A549 treated with CpdA at 1 μM for 4 hours (cell line): Measurements from ENCODE around the gene SPEM3. TPM values are rescaled to one million over a fixed set of nuclear protein-coding genes. Genes with fewer than 3 reads are reported as not detected.

Experiments
- total RNA-seq: library from RNA; stranded (reverse); fragments of 200-300 nt; extraction: Qiagen RNA extraction; gene quantifications from 5 replicates; pipeline ENCODE4 v1.2.3, GENCODE V29; 2022; ENCODE audit warnings: low read depth

Gene SPEM3
- total RNA-seq = 0.01 to 0.04 TPM in 2 of 5 replicates, not detected in the others

GRCh38 chr17:7428557-7428956 lies at the start of gene SPEM3:
Gene SPEM3 (plus strand): TSS chr17:7428857. CDS start chr17:7428903, 46 bp downstream.

GRCh38 chr17:7380855-7381683 lies 47.6 kb upstream of the SPEM3 start, which contains the start of gene TNK1:
Gene TNK1 (plus strand): TSS chr17:7381089. CDS start chr17:7382927, 1,838 bp downstream.

GRCh38 chr17:7394452-7395191 lies 34.0 kb upstream of the SPEM3 start, which contains the start of gene PLSCR3:
Gene PLSCR3 (minus strand): TSS chr17:7394525. CDS start chr17:7394110, 415 bp downstream.

GRCh38 chr17:7403977-7404736 lies 24.5 kb upstream of the SPEM3 start, which contains the start of gene TMEM256:
Gene TMEM256 (minus strand): TSS chr17:7404097. CDS start chr17:7404084, 13 bp downstream.

GRCh38 chr17:7407485-7408251 lies 21.0 kb upstream of the SPEM3 start, which contains the start of gene NLGN2:
Gene NLGN2 (plus strand): TSS chr17:7407845. CDS start chr17:7408256, 411 bp downstream.

GRCh38 chr17:7419819-7420610 lies 8.6 kb upstream of the SPEM3 start, which contains the start of gene SPEM1:
Gene SPEM1 (plus strand): TSS chr17:7420324. CDS start chr17:7420385, 61 bp downstream.

GRCh38 chr17:7425316-7425715 lies 3.3 kb upstream of the SPEM3 start, which contains the start of gene SPEM2:
Gene SPEM2 (plus strand): TSS chr17:7425616. CDS start chr17:7425689, 73 bp downstream.

GRCh38 chr17:7439462-7440112 lies 10.9 kb downstream of the SPEM3 start, which contains the start of gene FGF11:
Gene FGF11 (plus strand): TSS chr17:7439512. CDS start chr17:7439621, 109 bp downstream.

GRCh38 chr17:7444682-7445618 lies 16.3 kb downstream of the SPEM3 start, which contains the start of gene CHRNB1:
Gene CHRNB1 (plus strand): TSS chr17:7445061. CDS start chr17:7445128, 67 bp downstream.

GRCh38 chr17:7479213-7480088 lies 50.8 kb downstream of the SPEM3 start, which contains the start of gene ZBTB4:
Gene ZBTB4 (minus strand): TSS chr17:7479631. CDS start chr17:7466801, 12,830 bp downstream.

GRCh38 chr17:7481275-7481674 lies 52.6 kb downstream of the SPEM3 start, which contains the start of gene SLC35G6:
Gene SLC35G6 (plus strand): TSS chr17:7481446. CDS start chr17:7481517, 71 bp downstream.

Other genes starting within 250 kb of the SPEM3 start
- 0.82 to 1.2 TPM (median 1.0 TPM) in 5 replicates for gene ASGR1, start 249.5 kb upstream of the SPEM3 start, total RNA-seq
- 7.9 to 9.6 TPM (median 8.9 TPM) in 5 replicates for gene DLG4, start 209.0 kb upstream of the SPEM3 start, total RNA-seq
- 353 to 465 TPM (median 434 TPM) in 5 replicates for gene ACADVL, start 208.9 kb upstream of the SPEM3 start, total RNA-seq
- gene DVL2, start 194.3 kb upstream of the SPEM3 start, total RNA-seq = 28.0 to 42.0 TPM (median 34.1 TPM) in 5 replicates
- gene PHF23, start 189.4 kb upstream of the SPEM3 start, total RNA-seq = 83.9 to 111 TPM (median 93.1 TPM) in 5 replicates
- 651 to 801 TPM (median 727 TPM) in 5 replicates for gene GABARAP, start 186.4 kb upstream of the SPEM3 start, total RNA-seq
- 214 to 254 TPM (median 242 TPM) in 5 replicates for gene CTDNEP1, start 177.1 kb upstream of the SPEM3 start, total RNA-seq
- 117 to 137 TPM (median 127 TPM) in 5 replicates for gene ELP5, start 176.6 kb upstream of the SPEM3 start, total RNA-seq
- 0.54 to 0.90 TPM (median 0.62 TPM) in 5 replicates for gene CLDN7, start 166.4 kb upstream of the SPEM3 start, total RNA-seq
- 0.13 to 0.29 TPM (median 0.24 TPM) in 5 replicates for gene SLC2A4, start 147.1 kb upstream of the SPEM3 start, total RNA-seq
- gene YBX2, start 134.2 kb upstream of the SPEM3 start, total RNA-seq = 0.45 to 0.97 TPM (median 0.60 TPM) in 4 of 5 replicates, not detected in the other
- 1,623 to 1,819 TPM (median 1,736 TPM) in 5 replicates for gene EIF5A, start 121.2 kb upstream of the SPEM3 start, total RNA-seq
- gene GPS2, start 113.5 kb upstream of the SPEM3 start, total RNA-seq = 91.6 to 105 TPM (median 99.8 TPM) in 5 replicates
- gene NEURL4, start 99.5 kb upstream of the SPEM3 start, total RNA-seq = 24.3 to 33.5 TPM (median 29.7 TPM) in 5 replicates
- 1.9 to 7.2 TPM (median 3.1 TPM) in 5 replicates for gene ACAP1, start 92.3 kb upstream of the SPEM3 start, total RNA-seq
- gene KCTD11, start 76.7 kb upstream of the SPEM3 start, total RNA-seq = 11.9 to 16.4 TPM (median 13.3 TPM) in 5 replicates
- gene TMEM95, start 73.7 kb upstream of the SPEM3 start, total RNA-seq = not detected in 5 replicates
- 1.5 to 2.4 TPM (median 1.8 TPM) in 5 replicates for gene TNK1, start 47.8 kb upstream of the SPEM3 start, total RNA-seq
- gene PLSCR3, start 34.3 kb upstream of the SPEM3 start, total RNA-seq = 36.7 to 43.5 TPM (median 37.7 TPM) in 5 replicates
- 181 to 224 TPM (median 197 TPM) in 5 replicates for gene TMEM256, start 24.8 kb upstream of the SPEM3 start, total RNA-seq
- gene NLGN2, start 21.0 kb upstream of the SPEM3 start, total RNA-seq = 14.2 to 20.2 TPM (median 17.0 TPM) in 5 replicates
- gene SPEM1, start 8.5 kb upstream of the SPEM3 start, total RNA-seq = 0.09 TPM in 1 of 5 replicates, not detected in the others
- 0.10 to 0.14 TPM in 2 of 5 replicates, not detected in the others for gene SPEM2, start 3.2 kb upstream of the SPEM3 start, total RNA-seq
- 9.6 to 14.5 TPM (median 13.1 TPM) in 5 replicates for gene TMEM102, start 6.6 kb downstream of the SPEM3 start, total RNA-seq
- gene FGF11, start 10.7 kb downstream of the SPEM3 start, total RNA-seq = 0.99 to 1.4 TPM (median 1.4 TPM) in 5 replicates
- gene CHRNB1, start 16.2 kb downstream of the SPEM3 start, total RNA-seq = 4.7 to 7.6 TPM (median 7.2 TPM) in 5 replicates
- gene ZBTB4, start 50.8 kb downstream of the SPEM3 start, total RNA-seq = 20.0 to 25.5 TPM (median 23.1 TPM) in 5 replicates
- gene SLC35G6, start 52.6 kb downstream of the SPEM3 start, total RNA-seq = not detected in 5 replicates
- gene POLR2A, start 55.5 kb downstream of the SPEM3 start, total RNA-seq = 74.3 to 88.3 TPM (median 80.0 TPM) in 5 replicates
- gene TNFSF12, start 120.2 kb downstream of the SPEM3 start, total RNA-seq = 9.6 to 13.5 TPM (median 10.4 TPM) in 5 replicates
- 0.61 to 1.9 TPM (median 1.3 TPM) in 5 replicates for gene TNFSF13, start 129.9 kb downstream of the SPEM3 start, total RNA-seq
- 94.4 to 114 TPM (median 102 TPM) in 5 replicates for gene SENP3, start 133.1 kb downstream of the SPEM3 start, total RNA-seq
- gene CD68, start 150.8 kb downstream of the SPEM3 start, total RNA-seq = 34.0 to 42.9 TPM (median 36.5 TPM) in 5 replicates
- gene MPDU1, start 155.0 kb downstream of the SPEM3 start, total RNA-seq = 116 to 133 TPM (median 120 TPM) in 5 replicates
- gene SOX15, start 161.2 kb downstream of the SPEM3 start, total RNA-seq = 0.22 to 0.72 TPM (median 0.37 TPM) in 5 replicates
- gene FXR2, start 186.0 kb downstream of the SPEM3 start, total RNA-seq = 54.7 to 68.2 TPM (median 61.0 TPM) in 5 replicates
- 81.2 to 99.2 TPM (median 91.7 TPM) in 5 replicates for gene SAT2, start 199.0 kb downstream of the SPEM3 start, total RNA-seq
- gene SHBG, start 201.3 kb downstream of the SPEM3 start, total RNA-seq = 0.68 to 1.0 TPM (median 0.73 TPM) in 5 replicates
- gene ATP1B2, start 222.1 kb downstream of the SPEM3 start, total RNA-seq = 0.16 to 0.33 TPM (median 0.26 TPM) in 4 of 5 replicates, not detected in the other